OCI-M1 (cell line): Measurements from ENCODE around the gene TRABD2B.

Source experiments
- DNase-seq: peaks from one replicate; lab custom pipeline; 2025; lab: John Stamatoyannopoulos, UW

The TRABD2B gene

GRCh38 chr1:47875831-47876586 lies 121.2 kb downstream of the TRABD2B start:
- no peak for DNase-seq

- DNase-seq = no peak
Observed at GRCh38 chr1:47875036-47875435, 122.1 kb downstream of the TRABD2B start.

GRCh38 chr1:47873337-47873736 lies 123.8 kb downstream of the TRABD2B start:
- no peak for DNase-seq

DNA sequence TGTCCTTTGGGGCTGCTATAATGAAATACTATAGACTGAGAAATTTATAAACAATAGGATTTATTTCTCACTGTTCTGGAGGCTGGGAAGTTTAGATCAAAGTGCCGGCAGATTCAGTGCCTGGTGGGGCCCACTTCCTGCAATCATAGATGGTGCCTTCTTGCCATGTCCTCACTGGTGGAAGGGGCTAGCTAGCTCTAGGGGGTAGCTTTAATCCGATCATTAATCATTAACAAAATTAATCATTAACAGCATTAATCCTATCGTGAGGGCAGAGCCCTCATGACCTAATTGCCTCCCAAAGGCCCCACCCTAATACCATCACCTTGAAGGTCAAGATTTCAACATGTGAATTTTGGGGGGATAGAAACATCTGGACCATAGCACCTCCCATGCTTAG lies 124.3 kb downstream of the TRABD2B start:
- no peak for DNase-seq

DNA sequence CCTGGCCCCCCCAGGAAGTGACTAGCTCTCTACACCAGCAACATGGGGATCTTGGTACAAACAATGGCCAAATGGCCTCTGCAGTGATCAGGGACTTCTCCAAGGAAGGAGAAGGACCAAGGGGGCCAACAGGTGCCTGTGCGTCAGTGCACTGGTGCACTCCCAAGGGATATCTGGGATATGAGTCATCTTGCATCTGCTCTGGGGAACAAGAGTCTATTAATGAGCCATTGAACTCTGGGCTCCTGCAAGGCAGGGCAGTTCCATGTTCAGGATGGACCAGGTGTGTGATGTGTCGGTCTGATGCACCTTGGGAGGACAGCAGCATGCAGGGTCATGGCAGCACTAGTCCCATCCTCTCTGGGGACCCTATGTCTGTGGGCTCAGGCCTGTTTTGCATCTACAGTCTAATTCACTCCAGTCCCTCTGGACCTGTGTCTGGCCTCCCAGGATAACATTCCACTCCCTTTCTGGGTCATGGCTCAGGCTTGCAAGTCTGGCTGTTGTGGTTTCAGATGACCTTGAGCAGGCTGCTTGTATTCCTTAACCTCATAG lies 125.3 kb downstream of the TRABD2B start:
- no peak for DNase-seq

DNA sequence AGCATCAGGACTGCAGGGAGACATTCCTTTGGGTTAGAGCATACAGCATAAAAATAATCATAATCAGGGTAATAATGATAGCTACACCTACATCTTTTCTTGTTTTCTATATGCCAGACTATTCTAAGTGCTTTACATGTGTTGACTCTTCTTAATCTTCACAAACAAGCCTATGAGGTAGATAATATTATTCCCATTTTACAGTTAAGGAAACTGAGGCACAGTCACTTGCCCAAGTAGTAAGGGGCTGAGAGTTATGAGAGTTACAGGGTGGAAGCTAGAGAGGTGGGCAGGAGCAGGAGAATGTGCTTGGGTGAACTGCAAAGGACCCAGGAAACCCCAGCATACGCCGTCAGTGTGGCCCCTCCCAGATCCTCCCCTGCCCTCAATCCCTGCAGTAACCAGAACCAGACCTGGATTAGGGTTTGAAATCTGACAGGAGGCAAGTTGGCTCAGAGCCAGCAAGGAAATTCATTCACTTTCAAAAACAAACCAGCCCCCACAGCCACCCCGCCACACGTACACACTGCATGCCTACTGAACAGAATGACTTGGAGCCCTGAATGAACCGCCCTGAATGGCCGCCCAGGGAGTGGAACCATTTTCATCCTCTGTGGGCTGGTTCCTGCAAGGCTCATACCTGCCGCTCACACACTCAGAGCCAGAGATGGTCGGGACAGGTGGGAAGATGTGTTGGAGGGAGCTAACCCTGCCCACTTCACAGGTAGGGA lies 126.1 kb downstream of the TRABD2B start:
- no peak for DNase-seq

GRCh38 chr1:47870480-47870879 lies 126.7 kb downstream of the TRABD2B start:
- no peak for DNase-seq

DNA sequence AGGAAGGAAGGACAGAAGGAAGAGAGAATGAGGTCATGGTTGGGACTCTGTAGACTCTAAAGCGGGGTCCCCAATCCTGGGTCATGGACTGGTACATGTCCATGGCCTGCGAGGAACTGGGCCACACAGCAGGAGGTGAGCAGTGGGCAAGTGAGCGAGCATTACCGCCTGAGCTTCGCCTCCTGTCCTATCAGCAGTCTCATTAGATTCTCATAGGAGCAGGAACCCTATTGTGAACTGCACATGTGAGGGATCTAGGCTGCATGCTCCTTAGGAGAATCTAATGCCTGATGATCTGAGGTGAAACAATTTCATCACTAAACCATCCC lies 128.9 kb downstream of the TRABD2B start:
- DNase-seq = no peak

GRCh38 chr1:47867438-47868347 lies 129.5 kb downstream of the TRABD2B start:
- DNase-seq = no peak

- no peak for DNase-seq
Observed at GRCh38 chr1:47866601-47867437, 130.4 kb downstream of the TRABD2B start.

GRCh38 chr1:47865881-47866535 lies 131.2 kb downstream of the TRABD2B start:
- no peak for DNase-seq

DNA sequence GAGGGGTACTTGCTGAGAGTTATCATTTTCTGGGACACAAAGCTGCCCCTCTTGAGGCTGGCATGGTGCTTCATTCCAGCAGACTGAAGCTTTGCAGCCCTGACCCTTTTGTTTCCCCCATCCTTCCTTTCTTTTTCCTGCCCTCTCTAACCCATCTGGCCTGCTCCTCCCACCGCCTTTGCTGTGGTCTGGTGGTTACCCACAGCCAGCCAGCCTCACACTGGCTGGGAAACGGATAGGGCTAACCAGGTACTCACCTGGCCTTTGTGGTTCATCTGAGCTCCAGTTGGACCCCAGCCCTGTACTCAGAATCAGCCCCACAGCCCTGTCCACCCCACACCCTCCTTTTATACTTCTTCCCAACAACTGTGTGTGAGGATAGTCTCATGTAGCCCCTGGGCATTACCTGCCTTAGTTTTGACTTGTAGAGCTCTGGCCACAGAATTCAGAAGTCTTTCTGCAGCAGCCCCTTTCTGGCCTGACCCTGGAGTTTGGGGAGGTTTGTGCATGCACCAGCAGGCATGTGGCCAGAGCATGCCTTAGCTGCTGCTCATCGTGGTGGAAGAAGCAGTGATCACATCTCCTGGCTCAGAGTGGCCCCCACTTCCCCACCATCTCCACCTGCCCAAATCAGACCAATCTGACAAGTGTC lies 138.0 kb downstream of the TRABD2B start:
- no peak for DNase-seq

GRCh38 chr1:47856996-47857395 lies 140.2 kb downstream of the TRABD2B start:
- no peak for DNase-seq

DNA sequence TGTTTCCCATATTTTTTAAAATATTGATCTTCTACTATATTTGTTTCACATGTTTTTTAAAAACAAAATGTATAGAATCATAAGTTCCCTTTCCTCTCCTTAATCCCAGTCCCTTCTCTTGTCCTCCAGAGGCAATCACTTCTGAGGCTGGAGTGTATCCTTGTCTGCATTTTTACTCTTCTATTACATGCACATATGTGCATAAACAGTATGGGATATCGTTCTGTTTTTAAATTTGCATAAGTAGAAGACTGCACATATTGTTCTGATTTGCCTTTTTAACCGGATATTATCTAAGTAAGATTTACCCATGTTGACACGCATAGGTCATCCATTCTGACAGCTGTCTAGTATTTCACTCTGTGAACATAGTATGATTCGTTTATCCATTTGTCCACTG lies 142.0 kb downstream of the TRABD2B start:
- DNase-seq = peak; percentile 1

DNA sequence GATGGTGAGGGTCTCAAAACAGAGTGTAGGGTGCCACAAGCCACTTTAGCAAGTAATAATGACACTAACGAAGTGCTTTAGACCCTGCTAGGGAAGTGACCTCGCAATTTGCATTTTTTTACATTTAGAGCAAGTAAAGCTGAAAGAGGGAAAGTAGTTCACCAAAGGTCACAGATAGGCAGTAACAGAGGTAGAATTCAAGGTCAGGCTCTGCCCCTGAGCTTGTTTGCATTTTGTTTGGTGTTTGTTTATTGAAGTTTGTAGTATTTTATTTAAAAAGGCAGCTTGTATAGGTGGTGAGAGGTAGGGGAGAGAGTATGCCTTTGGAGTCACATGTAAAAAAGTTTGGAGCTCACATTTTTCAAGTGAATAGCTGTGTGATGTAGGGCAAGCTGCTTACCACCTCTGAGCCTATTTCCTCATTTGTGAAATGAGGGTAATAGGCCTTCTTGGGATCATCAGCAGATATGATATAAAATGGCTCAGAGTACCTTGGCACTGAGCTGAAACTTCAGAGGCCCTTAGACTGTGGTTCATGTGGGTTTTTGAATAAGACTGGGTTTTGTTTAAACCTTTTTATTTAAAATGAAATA lies 142.5 kb downstream of the TRABD2B start:
- DNase-seq = no peak

DNA sequence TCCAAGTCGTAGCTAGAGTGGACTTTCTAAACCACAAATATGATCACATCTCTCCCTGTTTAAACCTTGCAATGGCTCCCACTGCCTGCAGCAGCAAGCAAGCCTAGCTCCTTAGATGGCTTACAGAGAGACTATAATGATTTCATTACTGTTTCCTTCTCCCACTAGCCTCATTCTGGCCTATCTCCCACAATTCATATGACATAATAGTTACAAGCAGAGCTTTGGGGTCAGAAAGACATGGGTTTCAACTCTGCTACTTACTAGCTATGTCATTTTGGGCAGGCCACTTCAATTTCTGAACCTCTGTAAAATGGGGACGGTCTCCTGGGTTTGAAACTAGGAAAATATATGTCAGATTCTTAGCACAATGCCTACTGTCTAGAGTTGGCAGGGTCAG lies 143.3 kb downstream of the TRABD2B start:
- DNase-seq = no peak

DNA sequence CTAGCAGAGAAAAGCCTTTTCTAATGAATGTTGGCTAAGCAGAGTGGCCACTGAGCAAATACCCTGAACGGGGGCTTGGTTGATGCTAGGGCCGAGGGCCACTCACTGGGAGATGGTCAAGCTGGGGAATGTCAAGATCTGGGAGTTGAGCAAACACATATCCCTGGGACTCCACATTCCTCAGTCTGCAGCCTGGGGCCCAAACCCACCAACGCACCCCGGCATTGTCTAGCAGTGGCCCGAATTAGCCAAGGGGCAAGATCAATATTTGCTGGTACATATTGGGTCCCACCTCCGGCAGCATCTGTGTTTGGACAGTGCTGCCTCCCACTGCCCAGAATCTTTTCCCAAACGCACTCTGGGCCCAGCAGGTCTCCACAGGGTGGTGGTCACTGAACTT lies 144.1 kb downstream of the TRABD2B start:
- no peak for DNase-seq

GRCh38 chr1:47852006-47852718 lies 145.0 kb downstream of the TRABD2B start:
- DNase-seq = no peak

DNA sequence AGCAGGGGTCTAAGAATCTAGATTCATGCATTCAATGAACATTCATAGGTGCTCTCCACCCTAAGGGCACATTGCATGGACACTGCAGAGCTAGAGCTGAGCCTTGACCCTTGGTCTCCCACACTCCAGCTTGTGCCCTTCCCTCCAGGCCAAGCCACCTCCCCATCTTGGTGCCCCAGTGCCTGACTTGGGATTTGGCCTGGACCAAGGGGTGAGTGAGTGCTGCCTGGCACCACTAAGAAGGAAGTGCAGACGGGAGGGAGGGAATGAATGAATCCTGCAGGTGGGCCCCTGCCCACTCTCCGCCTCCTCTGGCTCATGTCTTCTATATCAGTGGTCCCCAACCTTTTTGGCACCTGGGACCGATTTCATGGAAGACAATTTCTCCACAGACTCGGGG lies 146.7 kb downstream of the TRABD2B start:
- no peak for DNase-seq
